HepG2 (cell line): ENCODE results near the gene PLPP3. TPM values are rescaled to one million over a fixed set of nuclear protein-coding genes. Genes with fewer than 3 reads are reported as not detected.
A peak's percentile ranks its signal among the peaks of the same experiment; 100 is the strongest.

Experiments used
- BRD4 ChIP-seq: sonication (generic); formaldehyde crosslinking; IDR thresholded peaks from 2 replicates; pipeline ENCODE4 v1.4.0; 2020; ENCODE audit warnings: missing genetic modification reagents
- ELF3 ChIP-seq: IDR thresholded peaks from 2 replicates; pipeline ENCODE4 v1.6.1; 2016; ENCODE audit warnings: missing genetic modification reagents, missing compliant biosample characterization
- KLF13 ChIP-seq: sonication (generic); formaldehyde crosslinking; IDR thresholded peaks from 2 replicates; pipeline ENCODE4 v1.4.0; 2020; ENCODE audit warnings: mild to moderate bottlenecking, missing genetic modification reagents
- KLF6 ChIP-seq: IDR thresholded peaks from 2 replicates; pipeline ENCODE4 v1.8.0; 2016; ENCODE audit warnings: missing biosample characterization, missing genetic modification reagents
- NCOA1 ChIP-seq: sonication (generic); formaldehyde crosslinking; IDR thresholded peaks from 2 replicates; pipeline ENCODE4 v1.9.0; 2021; ENCODE audit warnings: missing genetic modification reagents
- RFX1 ChIP-seq: fragments of 450-650 bp; IDR thresholded peaks from 2 replicates; pipeline ENCODE4 v1.6.1; 2017
- SP5 ChIP-seq: IDR thresholded peaks from 2 replicates; pipeline ENCODE4 v1.6.1; 2016; ENCODE audit warnings: low read depth, borderline replicate concordance
- ZFY ChIP-seq: sonication (generic); formaldehyde crosslinking; IDR thresholded peaks from 2 replicates; pipeline ENCODE4 v1.4.0; 2020; ENCODE audit warnings: missing genetic modification reagents
- ZNF264 ChIP-seq: sonication (generic); formaldehyde crosslinking; IDR thresholded peaks from 2 replicates; pipeline ENCODE4 v1.4.0; 2020; ENCODE audit warnings: missing genetic modification reagents
- ZNF558 ChIP-seq: sonication (generic); formaldehyde crosslinking; IDR thresholded peaks from 2 replicates; pipeline ENCODE4 v1.9.0; 2022; ENCODE audit warnings: mild to moderate bottlenecking, missing genetic modification reagents, borderline replicate concordance
- ZNF644 ChIP-seq: IDR thresholded peaks from 2 replicates; pipeline ENCODE4 v1.6.1; 2016; ENCODE audit warnings: low read depth
- ZNF7 ChIP-seq: IDR thresholded peaks from 2 replicates; pipeline ENCODE4 v1.6.1; 2016; ENCODE audit warnings: missing biosample characterization, missing genetic modification reagents
- ZNF788 ChIP-seq: sonication (generic); formaldehyde crosslinking; IDR thresholded peaks from 2 replicates; pipeline ENCODE4 v1.5.0; 2020; ENCODE audit warnings: mild to moderate bottlenecking, missing genetic modification reagents, borderline replicate concordance
- ZSCAN31 ChIP-seq: sonication (generic); formaldehyde crosslinking; IDR thresholded peaks from 2 replicates; pipeline ENCODE4 v1.5.0; 2020; ENCODE audit warnings: low read depth, mild to moderate bottlenecking, missing genetic modification reagents
- polyA plus RNA-seq, 8 experiments: library from polyadenylated mRNA; depleted of rRNA in 3 of 8; stranded (reverse) in 7 of 8; unstranded in 1 of 8; fragments of >200 nt; fragmentation: Illumina TruSeq in 4 of 8; extraction: Trizol in 4 of 8; gene quantifications; 2 replicates each; pipeline versions ENCODE4 v1.2.1 to v1.2.3, GENCODE V29; 2011 to 2016; ENCODE audit warnings: low read depth in 4 of 8, missing spikeins in 1 of 8, mixed read lengths in 1 of 8; ENCODE audit not compliant: insufficient read depth in 1 of 8
- total RNA-seq, 5 experiments: library from RNA; depleted of rRNA; stranded (reverse); fragments of >200 nt; fragmentation: Illumina TruSeq; extraction: Trizol; gene quantifications; 2 replicates each; pipeline ENCODE4 v1.2.3, GENCODE V29; 2016; ENCODE audit warnings: low read depth in 1 of 5
- TF ChIP-seq, protein P1 (sequence below): sonication (generic); formaldehyde crosslinking; IDR thresholded peaks from 2 replicates; pipeline ENCODE4 v1.4.0; 2020; ENCODE audit warnings: missing genetic modification reagents
- TF ChIP-seq, protein P2 (sequence below): sonication (generic); formaldehyde crosslinking; IDR thresholded peaks from 2 replicates; pipeline ENCODE4 v1.8.1; 2023; ENCODE audit warnings: mild to moderate bottlenecking, missing genetic modification reagents, borderline replicate concordance
- TF ChIP-seq, protein P3 (sequence below): sonication (generic); formaldehyde crosslinking; conservative IDR thresholded peaks from 2 replicates; pipeline ENCODE4 v1.4.0; 2020; ENCODE audit warnings: missing genetic modification reagents
- TF ChIP-seq, protein P4 (sequence below): sonication (generic); formaldehyde crosslinking; IDR thresholded peaks from 2 replicates; pipeline ENCODE4 v1.4.0; 2020; ENCODE audit warnings: missing genetic modification reagents
- TF ChIP-seq, protein P5 (sequence below): sonication (generic); formaldehyde crosslinking; IDR thresholded peaks from 2 replicates; pipeline ENCODE4 v1.4.0; 2020; ENCODE audit warnings: mild to moderate bottlenecking, missing genetic modification reagents, borderline replicate concordance

PLPP3 gene
- total and polyA plus RNA-seq, 2 of the 13 experiments (the other 11 are each of a cell fraction or from before 2014, with no cell fraction given), result 49.7 to 65.8 TPM

DNA sequence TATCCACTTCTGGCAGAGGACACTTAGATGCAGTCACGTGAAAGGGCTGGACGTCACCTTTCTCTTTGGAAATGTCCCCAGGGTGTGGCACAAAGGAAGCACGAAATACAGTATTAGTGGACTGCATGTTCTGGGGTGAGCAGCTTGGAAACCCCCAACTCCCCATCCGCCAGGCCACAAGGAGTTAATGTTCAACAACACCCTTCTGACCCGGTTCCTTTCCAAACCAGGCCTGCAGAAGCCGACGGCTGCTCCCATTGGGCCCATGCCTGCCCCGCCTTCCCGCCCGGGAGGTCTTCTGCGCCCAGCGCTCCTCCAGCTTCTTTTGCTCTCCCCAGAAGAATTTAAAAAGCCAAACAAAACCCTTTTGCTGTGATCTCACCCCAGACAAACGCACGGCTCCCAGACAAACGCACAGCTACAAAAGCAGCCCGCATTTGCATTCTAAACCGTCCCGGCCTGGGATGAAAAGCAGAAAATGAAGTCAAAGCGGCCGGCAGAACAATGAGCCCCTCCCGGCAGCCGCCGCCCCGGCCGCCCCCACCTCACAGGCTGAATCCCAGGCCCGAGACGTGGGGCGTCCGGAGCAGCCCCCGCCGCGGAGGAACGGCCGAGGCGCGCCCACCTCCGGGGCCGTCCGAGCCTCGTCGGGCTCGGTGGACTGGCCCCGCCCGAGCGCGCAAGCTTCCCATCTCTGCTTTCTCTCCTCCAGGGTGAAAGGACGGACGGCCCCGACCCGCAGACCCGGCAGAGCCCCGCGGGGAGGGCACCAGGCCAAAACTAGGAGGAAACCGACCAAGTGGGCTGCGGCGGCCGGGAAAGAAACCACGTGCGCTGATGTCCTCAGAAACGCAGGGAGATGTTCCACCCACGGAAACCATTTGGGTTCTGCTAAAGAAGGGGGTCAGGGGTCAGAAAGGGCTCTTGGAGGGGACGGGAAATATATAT is 101.9 kb downstream of the PLPP3 start (continued):
- TF ChIP-seq, protein P1, sequence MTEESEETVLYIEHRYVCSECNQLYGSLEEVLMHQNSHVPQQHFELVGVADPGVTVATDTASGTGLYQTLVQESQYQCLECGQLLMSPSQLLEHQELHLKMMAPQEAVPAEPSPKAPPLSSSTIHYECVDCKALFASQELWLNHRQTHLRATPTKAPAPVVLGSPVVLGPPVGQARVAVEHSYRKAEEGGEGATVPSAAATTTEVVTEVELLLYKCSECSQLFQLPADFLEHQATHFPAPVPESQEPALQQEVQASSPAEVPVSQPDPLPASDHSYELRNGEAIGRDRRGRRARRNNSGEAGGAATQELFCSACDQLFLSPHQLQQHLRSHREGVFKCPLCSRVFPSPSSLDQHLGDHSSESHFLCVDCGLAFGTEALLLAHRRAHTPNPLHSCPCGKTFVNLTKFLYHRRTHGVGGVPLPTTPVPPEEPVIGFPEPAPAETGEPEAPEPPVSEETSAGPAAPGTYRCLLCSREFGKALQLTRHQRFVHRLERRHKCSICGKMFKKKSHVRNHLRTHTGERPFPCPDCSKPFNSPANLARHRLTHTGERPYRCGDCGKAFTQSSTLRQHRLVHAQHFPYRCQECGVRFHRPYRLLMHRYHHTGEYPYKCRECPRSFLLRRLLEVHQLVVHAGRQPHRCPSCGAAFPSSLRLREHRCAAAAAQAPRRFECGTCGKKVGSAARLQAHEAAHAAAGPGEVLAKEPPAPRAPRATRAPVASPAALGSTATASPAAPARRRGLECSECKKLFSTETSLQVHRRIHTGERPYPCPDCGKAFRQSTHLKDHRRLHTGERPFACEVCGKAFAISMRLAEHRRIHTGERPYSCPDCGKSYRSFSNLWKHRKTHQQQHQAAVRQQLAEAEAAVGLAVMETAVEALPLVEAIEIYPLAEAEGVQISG (CRISPR knock-in tag), result peak; percentile 19; the same call in 1 of the 2 replicates
- TF ChIP-seq ZNF558 (CRISPR knock-in tag) (no peak), KLF13 (CRISPR knock-in tag) (no peak), RFX1 (no peak), SP5 (CRISPR knock-in tag) (peak; percentile 47; the same call in 1 of the 2 replicates), ZSCAN31 (CRISPR knock-in tag) (peak; percentile 83; the same call in 1 of the 2 replicates), ELF3 (CRISPR knock-in tag) (0 out of 2 replicates have a peak, but pooled peaks have one; percentile 18), ZNF264 (CRISPR knock-in tag) (no peak), KLF6 (peak; percentile 67), ZFY (CRISPR knock-in tag) (peak; percentile 65), ZNF788 (CRISPR knock-in tag) (no peak), BRD4 (CRISPR knock-in tag) (0 out of 2 replicates have a peak, but pooled peaks have one; percentile 31), ZNF644 (CRISPR knock-in tag) (no peak), ZNF7 (CRISPR knock-in tag) (no peak), NCOA1 (CRISPR knock-in tag) (no peak)
- TF ChIP-seq, protein P2, sequence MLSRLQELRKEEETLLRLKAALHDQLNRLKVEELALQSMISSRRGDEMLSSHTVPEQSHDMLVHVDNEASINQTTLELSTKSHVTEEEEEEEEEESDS (CRISPR knock-in tag), result no peak
- TF ChIP-seq, protein P3, sequence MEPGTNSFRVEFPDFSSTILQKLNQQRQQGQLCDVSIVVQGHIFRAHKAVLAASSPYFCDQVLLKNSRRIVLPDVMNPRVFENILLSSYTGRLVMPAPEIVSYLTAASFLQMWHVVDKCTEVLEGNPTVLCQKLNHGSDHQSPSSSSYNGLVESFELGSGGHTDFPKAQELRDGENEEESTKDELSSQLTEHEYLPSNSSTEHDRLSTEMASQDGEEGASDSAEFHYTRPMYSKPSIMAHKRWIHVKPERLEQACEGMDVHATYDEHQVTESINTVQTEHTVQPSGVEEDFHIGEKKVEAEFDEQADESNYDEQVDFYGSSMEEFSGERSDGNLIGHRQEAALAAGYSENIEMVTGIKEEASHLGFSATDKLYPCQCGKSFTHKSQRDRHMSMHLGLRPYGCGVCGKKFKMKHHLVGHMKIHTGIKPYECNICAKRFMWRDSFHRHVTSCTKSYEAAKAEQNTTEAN (CRISPR knock-in tag), result 0 out of 2 replicates have a peak, but pooled peaks have one; percentile 18
- TF ChIP-seq, protein P4, sequence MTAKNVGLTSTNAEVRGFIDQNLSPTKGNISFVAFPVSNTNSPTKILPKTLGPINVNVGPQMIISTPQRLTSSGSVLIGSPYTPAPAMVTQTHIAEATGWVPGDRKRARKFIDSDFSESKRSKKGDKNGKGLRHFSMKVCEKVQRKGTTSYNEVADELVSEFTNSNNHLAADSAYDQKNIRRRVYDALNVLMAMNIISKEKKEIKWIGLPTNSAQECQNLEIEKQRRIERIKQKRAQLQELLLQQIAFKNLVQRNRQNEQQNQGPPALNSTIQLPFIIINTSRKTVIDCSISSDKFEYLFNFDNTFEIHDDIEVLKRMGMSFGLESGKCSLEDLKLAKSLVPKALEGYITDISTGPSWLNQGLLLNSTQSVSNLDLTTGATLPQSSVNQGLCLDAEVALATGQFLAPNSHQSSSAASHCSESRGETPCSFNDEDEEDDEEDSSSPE (CRISPR knock-in tag), result peak; percentile 43; the same call in 1 of the 2 replicates
- TF ChIP-seq, protein P5, sequence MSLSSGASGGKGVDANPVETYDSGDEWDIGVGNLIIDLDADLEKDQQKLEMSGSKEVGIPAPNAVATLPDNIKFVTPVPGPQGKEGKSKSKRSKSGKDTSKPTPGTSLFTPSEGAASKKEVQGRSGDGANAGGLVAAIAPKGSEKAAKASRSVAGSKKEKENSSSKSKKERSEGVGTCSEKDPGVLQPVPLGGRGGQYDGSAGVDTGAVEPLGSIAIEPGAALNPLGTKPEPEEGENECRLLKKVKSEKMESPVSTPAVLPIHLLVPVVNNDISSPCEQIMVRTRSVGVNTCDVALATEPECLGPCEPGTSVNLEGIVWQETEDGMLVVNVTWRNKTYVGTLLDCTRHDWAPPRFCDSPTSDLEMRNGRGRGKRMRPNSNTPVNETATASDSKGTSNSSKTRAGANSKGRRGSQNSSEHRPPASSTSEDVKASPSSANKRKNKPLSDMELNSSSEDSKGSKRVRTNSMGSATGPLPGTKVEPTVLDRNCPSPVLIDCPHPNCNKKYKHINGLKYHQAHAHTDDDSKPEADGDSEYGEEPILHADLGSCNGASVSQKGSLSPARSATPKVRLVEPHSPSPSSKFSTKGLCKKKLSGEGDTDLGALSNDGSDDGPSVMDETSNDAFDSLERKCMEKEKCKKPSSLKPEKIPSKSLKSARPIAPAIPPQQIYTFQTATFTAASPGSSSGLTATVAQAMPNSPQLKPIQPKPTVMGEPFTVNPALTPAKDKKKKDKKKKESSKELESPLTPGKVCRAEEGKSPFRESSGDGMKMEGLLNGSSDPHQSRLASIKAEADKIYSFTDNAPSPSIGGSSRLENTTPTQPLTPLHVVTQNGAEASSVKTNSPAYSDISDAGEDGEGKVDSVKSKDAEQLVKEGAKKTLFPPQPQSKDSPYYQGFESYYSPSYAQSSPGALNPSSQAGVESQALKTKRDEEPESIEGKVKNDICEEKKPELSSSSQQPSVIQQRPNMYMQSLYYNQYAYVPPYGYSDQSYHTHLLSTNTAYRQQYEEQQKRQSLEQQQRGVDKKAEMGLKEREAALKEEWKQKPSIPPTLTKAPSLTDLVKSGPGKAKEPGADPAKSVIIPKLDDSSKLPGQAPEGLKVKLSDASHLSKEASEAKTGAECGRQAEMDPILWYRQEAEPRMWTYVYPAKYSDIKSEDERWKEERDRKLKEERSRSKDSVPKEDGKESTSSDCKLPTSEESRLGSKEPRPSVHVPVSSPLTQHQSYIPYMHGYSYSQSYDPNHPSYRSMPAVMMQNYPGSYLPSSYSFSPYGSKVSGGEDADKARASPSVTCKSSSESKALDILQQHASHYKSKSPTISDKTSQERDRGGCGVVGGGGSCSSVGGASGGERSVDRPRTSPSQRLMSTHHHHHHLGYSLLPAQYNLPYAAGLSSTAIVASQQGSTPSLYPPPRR (CRISPR knock-in tag), result no peak
